NCI-H226 (cell line): Measurements from ENCODE around the gene IL1RL1.

Experiments
- DNase-seq: peaks from one replicate; pipeline ENCODE4 v3.0.0-alpha.2; 2015

The IL1RL1 gene

GRCh38 chr2:102337481-102338386 lies 26.4 kb downstream of the IL1RL1 start:
- no peak for DNase-seq

DNA sequence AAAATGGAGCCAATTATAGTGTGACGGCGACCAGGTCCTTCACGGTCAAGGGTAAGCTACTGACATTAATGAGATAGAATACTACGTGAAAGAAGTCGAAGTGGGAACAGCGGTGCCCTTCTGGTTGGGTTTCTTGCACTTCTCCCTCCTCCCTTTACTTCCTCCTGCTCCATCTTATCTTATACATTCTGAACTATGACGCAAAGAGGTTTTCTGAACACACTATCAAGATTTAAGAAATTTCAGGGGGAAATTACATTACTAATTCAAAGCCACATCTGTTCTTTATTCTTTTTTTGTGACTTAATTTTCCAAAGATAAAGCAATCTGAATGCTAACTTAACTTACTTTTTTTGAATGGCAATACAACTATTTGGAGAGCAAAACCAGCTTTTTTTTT lies 29.4 kb downstream of the IL1RL1 start:
- DNase-seq = no peak

GRCh38 chr2:102342888-102343287 lies 31.5 kb downstream of the IL1RL1 start:
- DNase-seq = no peak

- DNase-seq = no peak
Measured at GRCh38 chr2:102344397-102344796, 33.0 kb downstream of the IL1RL1 start.

- DNase-seq = no peak
Measured at GRCh38 chr2:102345329-102345920, 34.1 kb downstream of the IL1RL1 start.

GRCh38 chr2:102346381-102347130 lies 35.2 kb downstream of the IL1RL1 start:
- DNase-seq = no peak

GRCh38 chr2:102350137-102350793 lies 38.9 kb downstream of the IL1RL1 start:
- no peak for DNase-seq

DNA sequence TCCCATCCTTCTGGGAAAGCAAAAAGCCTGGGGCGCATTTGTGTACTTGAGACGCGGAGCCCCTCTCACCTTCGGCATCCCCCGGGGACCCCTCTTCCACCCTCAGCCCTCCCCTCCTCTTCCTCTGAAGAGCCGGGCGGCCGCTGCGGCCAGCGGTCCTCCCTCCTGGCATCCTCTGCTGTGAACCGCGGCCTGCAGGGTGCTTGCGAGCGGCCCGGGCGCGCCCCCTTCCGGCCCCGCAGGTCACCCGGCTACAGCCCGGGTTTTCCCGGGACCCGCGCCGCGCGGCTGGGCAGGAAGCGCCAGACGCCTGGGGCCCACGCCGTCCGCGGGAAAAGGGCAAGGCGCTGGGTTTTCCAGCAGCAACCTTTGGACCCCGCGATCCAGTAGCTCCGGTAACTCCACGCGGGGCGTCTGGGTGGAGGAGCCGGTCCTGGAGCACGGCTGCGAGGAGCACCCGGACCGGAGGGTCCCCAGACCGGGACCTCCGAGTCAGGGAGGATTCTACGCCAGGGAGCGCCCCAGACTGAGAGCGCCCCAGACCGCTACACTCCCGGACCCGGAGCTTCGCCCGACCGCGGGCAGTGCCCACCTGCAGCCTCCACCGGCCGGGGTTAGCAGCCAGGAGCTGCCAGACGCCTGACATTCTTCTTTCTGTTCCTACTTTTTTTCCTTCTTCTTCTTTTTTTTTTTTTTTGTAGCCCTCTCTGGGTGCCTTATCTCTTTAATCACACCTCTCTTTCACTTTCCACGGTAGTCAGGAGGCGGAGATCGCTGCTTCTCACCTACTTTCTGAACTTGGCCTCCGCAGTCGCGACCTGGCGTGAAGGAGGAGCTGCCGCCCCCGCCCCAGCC lies 44.4 kb downstream of the IL1RL1 start, which contains the start of gene IL18R1:
Gene IL18R1, plus strand, starts transcription at position 271 of the 855 bp plus-strand sequence. CDS start 6,865 bp downstream, outside the sequence.
- peak; percentile 68 for DNase-seq

DNA sequence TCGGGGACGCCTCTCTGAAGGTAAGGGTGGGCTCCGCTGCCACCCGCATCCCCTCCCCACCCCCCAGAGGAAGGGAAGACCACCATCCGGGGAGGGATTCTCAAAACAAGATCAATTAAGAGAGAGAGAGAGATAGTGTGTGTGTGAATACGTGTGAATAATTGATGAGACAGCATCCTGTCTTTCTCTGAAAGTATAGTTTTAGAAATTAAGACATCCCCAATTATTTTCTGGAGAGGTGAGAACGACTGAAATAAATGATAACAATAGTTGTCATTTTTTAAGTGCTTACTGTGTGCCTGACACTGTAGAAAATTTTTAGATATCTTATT lies 45.0 kb downstream of the IL1RL1 start:
- no peak for DNase-seq

DNA sequence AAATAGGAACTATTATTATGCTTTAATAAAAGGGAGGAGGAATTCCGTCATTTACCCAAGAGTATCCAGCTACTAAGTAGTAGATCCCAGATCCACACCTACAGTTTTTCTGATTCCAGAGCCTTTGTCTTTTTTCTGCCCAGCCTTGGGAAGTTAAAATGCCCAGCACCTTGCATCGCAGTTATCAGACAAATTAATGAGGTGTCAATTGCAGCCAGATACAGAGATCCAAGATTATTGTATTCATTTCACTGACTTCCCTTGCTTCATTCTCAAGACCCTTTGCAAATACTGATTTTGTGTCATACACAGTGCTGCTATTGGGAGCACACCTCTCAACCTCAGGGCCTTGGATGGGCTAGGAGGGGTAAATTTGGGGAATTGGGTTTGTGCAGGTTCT lies 45.4 kb downstream of the IL1RL1 start:
- no peak for DNase-seq

GRCh38 chr2:102357937-102358336 lies 46.6 kb downstream of the IL1RL1 start:
- no peak for DNase-seq

GRCh38 chr2:102358496-102358895 lies 47.1 kb downstream of the IL1RL1 start:
- DNase-seq = no peak

DNA sequence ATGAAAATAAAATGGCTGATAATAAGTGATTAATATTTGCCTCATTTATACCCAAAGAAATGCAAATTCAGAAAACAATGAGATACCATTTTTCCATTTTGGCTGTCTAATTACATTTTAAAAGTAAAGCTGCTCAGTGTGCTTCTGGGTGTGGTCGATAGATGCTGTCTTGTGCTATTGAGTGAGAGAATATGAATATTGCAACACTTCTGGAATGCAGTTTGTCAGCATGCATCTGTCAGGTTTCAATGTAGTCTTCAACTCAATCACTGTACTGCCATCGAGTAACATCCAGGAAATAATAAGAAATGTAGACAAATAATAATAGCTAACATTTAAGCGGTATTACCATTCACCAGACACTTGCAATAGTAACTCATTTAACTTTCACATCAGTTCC lies 48.2 kb downstream of the IL1RL1 start:
- no peak for DNase-seq

DNA sequence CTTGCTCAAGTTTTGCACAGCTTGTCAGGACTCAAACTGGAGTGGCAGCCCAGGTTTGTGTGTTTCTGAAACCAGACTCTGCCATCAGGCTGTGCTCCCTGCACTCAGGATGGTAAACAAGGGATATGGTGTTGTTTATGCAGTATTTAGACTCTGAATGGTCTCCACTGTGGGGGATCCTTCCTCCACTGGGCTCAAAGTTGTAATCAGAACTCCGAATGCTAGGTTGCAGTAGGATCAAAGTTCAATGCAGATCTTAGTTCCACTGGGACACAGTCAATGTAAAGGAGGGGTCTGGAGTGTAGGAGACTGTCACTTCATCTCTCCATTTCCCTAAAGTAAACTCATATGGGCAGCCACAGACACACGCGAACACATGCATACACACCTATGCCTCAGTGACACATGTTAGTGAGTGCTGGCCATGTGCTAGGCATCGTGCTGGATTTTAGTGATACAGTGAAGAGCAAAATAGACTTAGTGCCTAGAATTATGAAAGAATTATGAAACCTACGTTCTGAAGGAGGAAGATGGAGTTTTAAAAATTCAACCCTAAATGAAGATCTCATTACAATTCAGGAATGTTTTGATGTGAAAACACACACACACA lies 50.4 kb downstream of the IL1RL1 start:
- no peak for DNase-seq

DNA sequence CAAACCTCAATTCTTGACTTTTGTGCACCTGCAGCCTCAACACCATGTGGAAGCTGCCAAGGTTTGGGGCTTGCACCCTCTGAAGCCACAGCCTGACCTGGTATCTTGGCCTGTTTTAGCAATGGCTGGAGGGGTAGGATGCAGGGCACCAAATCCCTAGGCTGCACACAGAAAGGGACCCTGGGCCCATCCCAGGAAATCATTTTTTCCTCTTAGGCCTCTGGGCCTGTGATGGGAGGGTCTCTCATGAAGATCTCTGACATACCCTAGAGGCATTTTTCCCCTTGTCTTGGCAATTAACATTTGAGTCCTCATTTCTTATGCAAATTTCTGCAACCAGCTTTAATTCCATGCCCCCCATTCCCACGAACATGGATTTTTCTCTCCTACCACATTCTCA lies 54.4 kb downstream of the IL1RL1 start:
- no peak for DNase-seq

DNA sequence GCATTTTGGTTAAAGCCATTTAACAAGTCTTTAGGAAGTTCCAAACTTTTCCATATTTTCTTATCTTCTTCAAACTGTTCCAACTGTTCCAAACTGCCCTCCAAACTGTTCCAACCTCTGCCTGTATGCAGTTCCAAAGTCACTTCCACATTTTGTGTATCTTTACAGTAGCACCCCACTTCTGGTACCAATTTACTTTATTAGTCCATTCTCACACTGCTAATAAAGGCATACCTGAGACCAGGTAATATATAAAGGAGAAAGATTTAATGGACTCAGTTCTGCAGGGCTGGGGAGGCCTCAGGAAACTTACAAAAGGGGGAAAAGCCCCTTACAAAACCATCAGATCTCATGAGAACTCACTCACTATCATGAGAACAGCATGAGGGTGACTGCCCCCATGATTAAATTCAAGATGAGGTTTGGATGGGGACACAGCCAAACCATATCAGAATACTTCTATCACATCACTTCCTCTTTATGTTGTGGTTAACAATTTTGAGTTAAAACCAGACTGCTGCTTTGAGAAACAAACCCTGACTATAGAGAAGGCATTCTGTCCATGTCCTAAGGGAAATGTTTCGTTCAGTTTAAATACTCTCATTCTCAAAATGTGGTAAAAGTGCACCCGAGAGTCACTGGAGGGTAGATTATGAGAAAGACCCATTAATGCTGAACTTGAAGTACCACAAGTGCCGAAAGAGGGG lies 55.2 kb downstream of the IL1RL1 start:
- DNase-seq = no peak

- DNase-seq = no peak
Measured at GRCh38 chr2:102367331-102367971, 56.1 kb downstream of the IL1RL1 start.

DNA sequence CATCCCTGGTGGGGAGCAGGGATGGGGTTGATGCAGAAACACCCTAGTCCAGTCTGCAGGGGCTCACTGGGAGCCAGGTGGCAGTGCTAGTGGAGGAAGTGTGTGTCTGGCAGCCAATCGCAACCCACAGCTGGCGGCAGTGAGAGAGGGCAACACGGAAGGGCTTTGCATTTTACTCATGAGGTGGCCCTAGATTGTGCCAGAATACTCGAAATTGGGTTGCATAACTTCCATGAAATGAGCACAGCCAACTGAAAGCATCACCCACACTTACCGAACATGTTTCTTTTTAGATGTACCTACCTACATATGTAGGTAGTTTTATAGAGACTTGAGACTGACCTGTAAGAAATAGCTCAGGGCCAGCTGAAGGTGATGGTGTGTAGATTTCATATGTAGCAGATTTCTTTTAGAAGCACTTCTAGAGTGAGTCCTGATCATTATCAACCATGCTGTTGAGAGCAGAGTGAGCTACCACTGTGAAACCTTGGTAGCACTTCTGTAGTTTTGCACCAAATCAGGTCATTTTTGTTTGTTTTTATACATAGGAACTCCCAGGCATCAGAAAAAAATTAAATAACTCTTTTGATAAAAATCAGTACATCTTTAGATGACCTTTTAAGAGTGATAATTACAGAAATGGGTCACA lies 57.2 kb downstream of the IL1RL1 start:
- DNase-seq = no peak

DNA sequence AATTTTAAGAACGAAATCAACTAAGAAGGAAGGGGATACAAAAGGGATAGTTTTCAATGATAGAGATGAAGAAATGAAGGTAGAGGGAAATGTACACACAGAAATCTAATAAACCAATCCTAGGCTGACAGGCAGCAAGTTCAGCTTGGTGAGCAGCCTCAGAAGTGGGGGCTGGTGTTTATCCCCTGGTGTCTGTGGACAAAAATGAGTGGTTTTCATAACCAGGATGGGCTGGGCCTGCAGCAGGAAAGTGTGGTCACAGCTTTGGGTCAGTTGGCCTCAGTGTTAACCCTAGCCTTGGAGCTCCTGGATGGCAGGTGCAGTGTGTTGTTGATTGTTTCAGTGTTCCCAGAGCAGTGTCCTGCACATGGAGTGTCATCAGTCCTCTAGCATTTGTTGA lies 58.5 kb downstream of the IL1RL1 start:
- no peak for DNase-seq

DNA sequence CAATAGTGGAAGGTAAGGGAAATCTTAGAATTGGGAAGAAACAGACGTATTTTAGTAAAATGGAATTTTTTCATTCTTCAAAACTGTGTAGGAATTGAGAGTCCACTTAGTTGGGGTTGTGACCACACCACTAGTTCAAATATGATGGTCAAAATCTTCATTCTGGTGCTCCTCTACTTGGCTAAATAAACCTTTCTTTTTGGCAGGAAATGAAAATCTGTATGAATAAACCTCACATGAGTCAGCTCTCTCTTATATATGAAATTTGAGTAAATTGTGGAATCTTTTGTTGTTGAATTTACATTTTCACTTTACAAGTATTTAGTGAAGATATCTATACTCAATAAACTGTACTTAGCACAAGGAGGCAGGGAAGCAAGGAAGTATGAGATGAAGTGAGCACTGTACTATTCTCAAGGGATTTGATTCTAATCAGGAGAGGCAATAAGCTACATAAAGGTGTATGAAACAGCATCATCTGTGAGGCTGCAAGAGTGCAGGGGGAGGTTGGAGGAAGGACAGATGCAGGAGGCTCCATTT lies 64.8 kb downstream of the IL1RL1 start:
- DNase-seq = no peak
